Stomach (tissue), 9 donors: Measurements from ENCODE around the gene RNF224. TPM values are rescaled to one million over a fixed set of nuclear protein-coding genes. Genes with fewer than 3 reads are reported as not detected.
A peak's percentile ranks its signal among the peaks of the same experiment; 100 is the strongest.

ENCODE experiments used
- DNase-seq, 2 donors: peaks; one replicate each; pipeline versions ENCODE4 v3.0.0 to v3.0.0-alpha.2; 2013 to 2019
- H3K27ac ChIP-seq, 5 donors: fragments of 200-600 bp in 4 of 5; sonication (generic) in 4 of 5; one replicate each; pipeline ENCODE4 v1.5.1; 2013 to 2019; ENCODE audit warnings: mild to moderate bottlenecking in 1 of 5, moderate library complexity in 1 of 5
- H3K27me3 ChIP-seq, 3 donors: fragments of 200-600 bp; sonication (generic); one replicate each; pipeline ENCODE4 v1.5.1; 2017 to 2019; ENCODE audit warnings: mixed run types in 1 of 3
- H3K36me3 ChIP-seq, 4 donors: fragments of 200-600 bp; sonication (generic); 1 replicate in 3 of 4; 2 replicates in 1 of 4; pipeline ENCODE4 v1.5.1; 2016 to 2019
- H3K4me1 ChIP-seq, 4 donors: fragments of 200-600 bp; sonication (generic); one replicate each; pipeline ENCODE4 v1.5.1; 2016 to 2019
- H3K4me3 ChIP-seq, 4 donors: fragments of 200-600 bp; sonication (generic) in 3 of 4; one replicate each; pipeline ENCODE4 v1.5.1; 2016 to 2019; ENCODE audit warnings: mild to moderate bottlenecking in 1 of 4
- H3K9me3 ChIP-seq, 4 donors: fragments of 200-600 bp; sonication (generic); one replicate each; pipeline ENCODE4 v1.5.1; 2016 to 2019
- CTCF ChIP-seq, 7 experiments: fragments of 450-650 bp in 4 of 7; fragments of 200-600 bp in 3 of 7; sonication (generic) in 3 of 7; IDR thresholded peaks; one replicate each; pipeline ENCODE4 v1.5.1; 2016 to 2019; ENCODE audit warnings: antibody characterized with exemption in 7 of 7, control low read depth in 2 of 7, mild to moderate bottlenecking in 1 of 7
- EP300 ChIP-seq: sonication (generic); formaldehyde crosslinking; IDR thresholded peaks from one replicate; pipeline ENCODE4 v1.6.1; 2017; ENCODE audit warnings: antibody characterized with exemption
- POLR2A ChIP-seq, 4 donors: fragments of 450-650 bp; IDR thresholded peaks; one replicate each; pipeline ENCODE4 v1.6.1; 2016; ENCODE audit warnings: antibody characterized with exemption in 4 of 4, control low read depth in 2 of 4, mild to moderate bottlenecking in 1 of 4, moderate library complexity in 1 of 4
- POLR2AphosphoS5 ChIP-seq, 3 donors: sonication (generic); formaldehyde crosslinking; IDR thresholded peaks; one replicate each; pipeline ENCODE4 v1.6.1; 2016; ENCODE audit warnings: antibody characterized with exemption in 3 of 3
- WGBS, 5 donors: extraction: QIAGEN DNeasy Blood & Tissue Kit in 3 of 5; methylation state at CpG; one replicate each; pipeline versions ENCODE4 v1.1.5 to v1.1.7; 2013 to 2018; 5-methylcytosine and 5-hydroxymethylcytosine counted together
- intact Hi-C: fragments of 100-400 bp; cut with DNase I; formaldehyde crosslinking; loops from one replicate; pipeline ENCODE4 v1.15.1; 2023; ENCODE audit warnings: low total_unique reads
- polyA plus RNA-seq, 3 donors: library from polyadenylated mRNA; stranded (reverse); fragments of 200-250 nt; gene quantifications; one replicate each; pipeline ENCODE4 v1.2.3, GENCODE V29; 2013
- total RNA-seq, 5 donors: library from RNA; depleted of rRNA; stranded (reverse); fragments of >200 nt; gene quantifications; one replicate each; pipeline versions ENCODE4 v1.1.0 to v1.2.3, GENCODE V29; 2014 to 2016
- donor health status: healthy with polysubstance abuse.
- donor health status: Bipolar disorder and iron deficiency.
- donor health status: healthy.

Gene RNF224
- total and polyA plus RNA-seq, 8 donors, result 1.0 TPM; not detected in 7

DNA sequence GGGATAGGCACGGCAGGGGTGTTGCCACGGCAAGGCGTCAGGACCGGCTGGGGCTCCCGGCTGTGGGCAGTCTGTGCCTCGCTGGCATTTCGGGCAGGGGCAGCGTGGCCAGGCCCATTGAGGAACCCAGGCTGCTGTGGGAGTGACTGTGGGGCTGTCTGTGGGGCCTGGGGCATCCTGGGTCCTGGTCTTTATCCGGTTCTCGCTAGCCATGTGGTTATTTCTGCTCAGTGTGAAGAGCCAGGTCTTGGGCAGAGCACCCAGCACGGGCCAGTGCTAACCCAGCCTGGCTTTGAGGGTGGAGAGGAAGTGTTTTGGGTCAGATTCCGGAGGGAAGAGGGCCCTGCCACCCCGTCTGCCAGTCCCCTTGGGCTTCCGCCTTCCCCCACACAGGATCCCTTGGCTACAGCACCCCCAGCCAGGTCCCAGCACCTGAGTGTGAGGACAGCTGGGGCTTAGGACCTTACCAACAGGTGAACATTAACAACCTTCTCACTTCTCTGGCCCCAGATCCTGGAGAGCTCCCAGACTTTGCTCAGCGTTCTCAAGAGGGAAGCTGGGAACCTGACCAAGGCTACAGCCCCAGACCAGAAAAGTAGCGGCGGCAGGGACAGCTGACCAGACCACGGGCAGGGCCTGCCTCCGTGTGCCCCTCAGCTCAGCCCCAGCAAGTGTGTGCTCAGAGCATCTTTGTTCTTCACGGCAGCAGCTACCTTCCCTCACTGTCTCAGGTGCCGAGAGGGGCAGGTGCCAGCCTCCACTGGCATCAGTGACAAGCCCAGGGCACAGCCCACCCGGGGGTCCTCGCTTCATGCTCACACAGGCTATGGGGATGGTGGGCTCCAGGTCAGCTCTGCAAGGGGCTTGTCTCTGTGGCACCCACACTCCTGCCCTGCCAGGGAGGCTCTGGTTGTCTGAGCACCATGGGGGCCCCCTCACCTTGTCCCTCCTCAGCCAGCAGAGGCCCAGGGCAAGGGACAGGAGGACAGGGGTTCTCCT is 37.7 kb upstream of the RNF224 start:
- peak in 1 of 2 donors; percentile 51 for DNase-seq
- H3K4me3 ChIP-seq, result peak overlapping the region; percentile 95 to 99 (median 97)
- 10 to 47% (median 19%) methylated on average over 10 to 23 of the region's 23 CpGs for WGBS, 5 donors

GRCh38 chr9:137190315-137190856 is 36.9 kb upstream of the RNF224 start:
- intact Hi-C loops, result no loop called here
- peaks cover 21 to 50% (median 46%) of the 10 kb centered on the region in 4 donors for H3K36me3 ChIP-seq
- no peaks in the 10 kb centered on the region for H3K27me3 ChIP-seq
- H3K9me3 ChIP-seq, result no peaks in the 10 kb centered on the region
- 29 to 58% (median 46%) methylated on average over 4 to 9 of the region's 9 CpGs for WGBS, 5 donors
- H3K27ac ChIP-seq, result peak overlapping the region; percentile 96 to 97 (median 96)
- DNase-seq, result peak in 1 of 2 donors; percentile 53
- H3K4me1 ChIP-seq, result peaks cover 49 to 90% (median 87%) of the 10 kb centered on the region in 4 donors
- peak overlapping the region in 3 of 4 donors; percentile 96 to 99 (median 98) for H3K4me3 ChIP-seq
- TF ChIP-seq EP300, result no peak

More for the DNA sequence above, 37.7 kb upstream of the RNF224 start:
- Histone ChIP-seq H3K36me3 (peaks cover 27 to 58% (median 54%) of the 10 kb centered on the region in 4 donors), H3K4me1 (peaks cover 44 to 90% (median 84%) of the 10 kb centered on the region in 4 donors), H3K9me3 (no peaks in the 10 kb centered on the region), H3K27ac (peak overlapping the region; percentile 96 to 97 (median 96)), H3K27me3 (no peaks in the 10 kb centered on the region)
- intact Hi-C loops, result loop anchor here (10.0 kb wide), 2 partner anchors 45 to 75 kb away; partner anchors contain the start of genes DPP7 and SLC34A3
- TF ChIP-seq POLR2A (IDR thresholded peaks at IDR 0.05), result no peak
- TF ChIP-seq CTCF (IDR thresholded peaks at IDR 0.05), result no peak
- TF ChIP-seq POLR2AphosphoS5 (IDR thresholded peaks at IDR 0.05), result no peak
- TF ChIP-seq EP300, result no peak

- peak overlapping the region in 1 of 4 donors; percentile 99 for H3K4me3 ChIP-seq
- no peaks in the 10 kb centered on the region for H3K27me3 ChIP-seq
- intact Hi-C loops, result no loop called here
- no peak for TF ChIP-seq EP300
- no peak for TF ChIP-seq POLR2AphosphoS5 (IDR thresholded peaks at IDR 0.05)
- TF ChIP-seq POLR2A (IDR thresholded peaks at IDR 0.05), result no peak
- no peak for TF ChIP-seq CTCF (IDR thresholded peaks at IDR 0.05)
- peak overlapping the region in 4 of 5 donors; percentile 86 to 97 (median 96) for H3K27ac ChIP-seq
- peaks cover 49 to 90% (median 87%) of the 10 kb centered on the region in 4 donors for H3K4me1 ChIP-seq
- no peaks in the 10 kb centered on the region for H3K9me3 ChIP-seq
- H3K36me3 ChIP-seq, result peaks cover 15 to 42% (median 38%) of the 10 kb centered on the region in 4 donors
- DNase-seq, result no peak
- WGBS, 5 donors, result 53 to 82% (median 71%) methylated on average over 3 of the region's 3 CpGs
Measured at GRCh38 chr9:137191245-137191644, 36.1 kb upstream of the RNF224 start.

DNA sequence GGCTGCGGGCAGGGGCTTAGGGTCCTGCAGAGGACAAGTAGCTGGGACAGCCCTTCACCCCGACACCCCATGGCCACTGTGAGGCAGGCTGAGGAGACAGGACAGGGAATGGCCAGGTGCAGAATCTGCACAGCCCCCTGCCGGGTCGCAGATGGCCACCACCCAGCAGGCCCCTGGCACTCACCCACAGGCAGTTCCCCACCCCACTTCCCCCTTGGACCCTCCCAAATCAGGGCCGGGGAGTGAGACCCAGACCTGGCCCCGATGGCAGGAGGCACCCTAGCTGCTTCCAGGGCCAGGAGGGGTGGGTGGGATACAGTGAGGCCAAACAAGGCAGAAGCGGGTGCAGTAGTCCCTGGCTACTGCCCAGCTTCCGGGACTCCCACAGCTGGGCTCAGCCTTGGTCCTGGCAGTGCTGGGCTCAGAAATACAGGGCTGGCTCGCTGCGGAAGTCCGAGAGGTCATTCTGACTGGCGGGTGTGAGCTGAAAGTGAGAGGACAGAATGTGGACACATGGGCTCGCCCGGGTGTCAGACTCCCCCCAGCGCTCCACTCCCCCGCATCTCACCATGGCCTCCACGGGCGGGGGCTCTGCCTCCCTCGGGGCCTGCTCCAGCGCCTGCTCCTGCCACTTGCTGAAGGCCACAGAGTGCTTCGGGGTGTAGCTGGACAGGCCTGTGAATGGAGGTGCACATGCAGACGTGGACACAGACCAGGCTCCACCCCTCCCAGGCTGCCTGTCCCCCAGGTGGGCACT is 35.4 kb upstream of the RNF224 start:
- Histone ChIP-seq H3K9me3 (no peaks in the 10 kb centered on the region), H3K27ac (peak overlapping the region; percentile 9 to 97 (median 39)), H3K4me3 (peak overlapping the region in 1 of 4 donors; percentile 99), H3K27me3 (no peaks in the 10 kb centered on the region), H3K4me1 (peaks cover 47 to 90% (median 87%) of the 10 kb centered on the region in 4 donors), H3K36me3 (peaks cover 15 to 36% (median 33%) of the 10 kb centered on the region in 4 donors)
- WGBS, 5 donors, result 56 to 81% (median 64%) methylated on average over 17 to 22 of the region's 22 CpGs
- peak in 1 of 2 donors; percentile 59 for DNase-seq
- intact Hi-C loops, result no loop called here
- TF ChIP-seq CTCF (IDR thresholded peaks at IDR 0.05) (no peak), POLR2AphosphoS5 (IDR thresholded peaks at IDR 0.05) (no peak), EP300 (no peak), POLR2A (IDR thresholded peaks at IDR 0.05) (no peak)
